ENCODE measurements around the gene ZC3H4.

ZC3H4 gene

DNA sequence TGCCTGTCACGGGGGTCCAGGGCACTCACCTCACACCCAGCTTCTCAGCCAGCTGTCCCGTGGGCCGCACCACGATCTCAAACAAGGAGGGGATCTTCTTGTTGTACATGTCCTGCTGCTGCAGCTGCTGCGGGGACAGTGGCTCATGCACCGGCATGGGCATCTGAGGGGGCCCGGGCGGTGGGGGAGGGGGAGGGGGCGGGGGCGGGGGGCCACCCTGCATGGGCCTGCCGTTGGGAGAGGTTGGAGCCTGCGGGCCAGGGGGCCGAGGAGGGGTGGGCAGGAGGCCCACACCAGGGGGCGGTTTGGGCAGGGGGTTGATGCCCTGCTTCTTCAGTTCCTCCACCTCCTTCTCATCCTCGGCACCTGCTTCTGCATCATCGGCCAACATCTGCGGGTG, 41.3 kb downstream of the ZC3H4 start:
- DNase-seq: no peak
- Histone ChIP-seq H3K27me3 (ENCODE audit: insufficient read depth, low read depth, severe bottlenecking) (no peaks in the 10 kb centered on the region), H3K4me3 (ENCODE audit: low read depth, low read length) (no peak overlapping the region), H3K36me3 (peaks cover 94% of the 10 kb centered on the region), H3K9me3 (ENCODE audit: severe bottlenecking) (no peaks in the 10 kb centered on the region), H3K27ac (no peak overlapping the region)
- TF ChIP-seq, protein P1, sequence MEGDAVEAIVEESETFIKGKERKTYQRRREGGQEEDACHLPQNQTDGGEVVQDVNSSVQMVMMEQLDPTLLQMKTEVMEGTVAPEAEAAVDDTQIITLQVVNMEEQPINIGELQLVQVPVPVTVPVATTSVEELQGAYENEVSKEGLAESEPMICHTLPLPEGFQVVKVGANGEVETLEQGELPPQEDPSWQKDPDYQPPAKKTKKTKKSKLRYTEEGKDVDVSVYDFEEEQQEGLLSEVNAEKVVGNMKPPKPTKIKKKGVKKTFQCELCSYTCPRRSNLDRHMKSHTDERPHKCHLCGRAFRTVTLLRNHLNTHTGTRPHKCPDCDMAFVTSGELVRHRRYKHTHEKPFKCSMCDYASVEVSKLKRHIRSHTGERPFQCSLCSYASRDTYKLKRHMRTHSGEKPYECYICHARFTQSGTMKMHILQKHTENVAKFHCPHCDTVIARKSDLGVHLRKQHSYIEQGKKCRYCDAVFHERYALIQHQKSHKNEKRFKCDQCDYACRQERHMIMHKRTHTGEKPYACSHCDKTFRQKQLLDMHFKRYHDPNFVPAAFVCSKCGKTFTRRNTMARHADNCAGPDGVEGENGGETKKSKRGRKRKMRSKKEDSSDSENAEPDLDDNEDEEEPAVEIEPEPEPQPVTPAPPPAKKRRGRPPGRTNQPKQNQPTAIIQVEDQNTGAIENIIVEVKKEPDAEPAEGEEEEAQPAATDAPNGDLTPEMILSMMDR (IDR thresholded peaks at IDR 0.05; ENCODE audit: low read depth, low read length): no peak

DNA sequence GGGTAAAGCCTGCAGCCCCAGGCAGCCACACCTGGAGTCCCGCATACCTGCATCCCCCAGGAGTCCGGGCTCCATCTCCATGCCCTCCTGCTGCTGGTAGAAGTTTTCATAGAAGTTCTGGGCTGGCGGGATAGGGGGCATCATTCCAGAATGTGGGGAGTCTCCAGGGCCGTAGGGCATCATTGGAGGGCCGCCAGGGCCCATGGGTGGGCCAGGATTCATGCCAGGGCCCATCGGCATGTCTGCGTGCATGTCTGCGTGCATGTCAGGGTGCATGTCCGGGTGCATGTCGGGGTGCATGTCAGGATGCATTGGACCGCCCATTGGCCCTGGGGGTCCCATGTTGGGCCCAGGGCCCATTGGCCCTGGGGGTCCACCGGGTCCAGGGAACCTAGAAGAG, 41.8 kb downstream of the ZC3H4 start:
- no peaks in the 10 kb centered on the region for H3K9me3 ChIP-seq (ENCODE audit: severe bottlenecking)
- DNase-seq: no peak
- H3K4me3 ChIP-seq (ENCODE audit: low read depth, low read length): no peak overlapping the region
- TF ChIP-seq, protein P1 (IDR thresholded peaks at IDR 0.05; ENCODE audit: low read depth, low read length): no peak
- H3K27ac ChIP-seq: no peak overlapping the region
- H3K27me3 ChIP-seq (ENCODE audit: insufficient read depth, low read depth, severe bottlenecking): no peaks in the 10 kb centered on the region
- H3K36me3 ChIP-seq: peaks cover 94% of the 10 kb centered on the region

DNA sequence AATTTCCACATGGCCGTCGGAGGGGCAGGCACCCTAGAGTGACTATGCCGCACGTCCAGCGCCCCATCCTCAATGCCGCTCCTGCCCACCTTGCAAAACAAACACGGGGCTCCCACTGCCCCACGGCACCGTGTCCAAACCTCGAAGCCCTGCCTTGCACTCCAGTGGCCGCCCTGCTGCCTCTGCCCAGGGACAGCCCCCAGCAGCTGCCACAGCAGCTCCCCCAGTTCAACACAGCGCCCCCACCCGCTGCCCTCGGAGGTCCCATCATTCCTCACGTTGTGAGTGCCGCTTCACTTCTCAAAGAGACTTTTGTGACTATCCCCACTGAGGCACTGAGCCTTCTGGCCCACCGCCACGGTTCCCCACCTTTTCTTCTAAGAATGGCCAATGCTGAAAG, 42.8 kb downstream of the ZC3H4 start:
- Histone ChIP-seq H3K27ac (no peak overlapping the region), H3K36me3 (peaks cover 92% of the 10 kb centered on the region), H3K27me3 (ENCODE audit: insufficient read depth, low read depth, severe bottlenecking) (no peaks in the 10 kb centered on the region), H3K9me3 (ENCODE audit: severe bottlenecking) (no peaks in the 10 kb centered on the region), H3K4me3 (ENCODE audit: low read depth, low read length) (no peak overlapping the region)
- DNase-seq: no peak
- TF ChIP-seq, protein P1 (IDR thresholded peaks at IDR 0.05; ENCODE audit: low read depth, low read length): no peak

DNA sequence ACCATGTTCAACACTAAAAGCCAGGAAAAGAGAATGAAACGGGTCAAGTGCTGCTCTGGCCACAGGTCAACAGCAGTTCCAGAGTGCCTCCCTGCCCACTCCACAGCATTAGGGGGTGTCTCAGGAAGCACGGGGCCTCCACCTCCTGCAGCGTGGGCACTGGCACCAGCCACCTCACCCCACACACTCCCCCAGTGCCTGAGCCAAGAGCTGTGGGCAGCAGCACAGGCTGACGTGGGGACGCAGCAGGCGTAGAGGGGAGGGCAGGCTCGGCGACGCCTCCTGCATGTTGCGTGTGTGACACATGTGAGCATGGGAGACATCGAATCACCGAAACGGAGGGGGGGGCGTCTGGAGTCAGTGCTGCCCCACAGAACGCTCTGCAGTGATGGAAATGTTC, 43.8 kb downstream of the ZC3H4 start:
- H3K4me3 ChIP-seq (ENCODE audit: low read depth, low read length): no peak overlapping the region
- H3K27me3 ChIP-seq (ENCODE audit: insufficient read depth, low read depth, severe bottlenecking): no peaks in the 10 kb centered on the region
- no peaks in the 10 kb centered on the region for H3K9me3 ChIP-seq (ENCODE audit: severe bottlenecking)
- TF ChIP-seq, protein P1 (IDR thresholded peaks at IDR 0.05; ENCODE audit: low read depth, low read length): no peak
- H3K27ac ChIP-seq: no peak overlapping the region
- no peak for DNase-seq
- peaks cover 91% of the 10 kb centered on the region for H3K36me3 ChIP-seq

DNA sequence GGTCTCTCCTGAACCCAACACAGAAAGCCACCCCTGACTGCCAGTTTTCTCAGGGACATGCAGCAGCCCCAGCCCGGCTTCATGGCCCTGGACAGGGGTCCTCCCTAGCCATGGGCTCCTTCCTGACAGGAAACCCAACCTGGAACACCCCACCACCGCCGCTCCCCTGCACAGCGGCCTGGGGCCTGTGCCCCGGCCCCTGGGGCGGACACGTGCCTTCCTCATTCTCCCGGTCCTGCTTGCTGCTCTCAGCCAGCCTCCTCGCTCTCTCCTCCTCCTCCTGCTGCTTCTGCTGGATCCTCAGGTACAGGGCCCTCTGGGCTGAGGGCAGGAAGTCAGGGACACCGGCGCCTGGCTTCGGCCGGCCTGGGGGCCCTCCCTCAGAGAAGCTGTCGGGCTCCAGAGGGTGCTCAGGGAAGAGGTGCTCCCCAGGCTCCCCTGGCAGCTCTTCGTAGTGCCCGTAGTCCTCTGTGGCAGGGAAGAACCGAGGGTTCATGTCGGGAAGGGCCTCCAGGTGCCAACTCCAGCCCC, 44.6 kb downstream of the ZC3H4 start:
- no peaks in the 10 kb centered on the region for H3K27me3 ChIP-seq (ENCODE audit: insufficient read depth, low read depth, severe bottlenecking)
- DNase-seq: no peak
- H3K36me3 ChIP-seq: peaks cover 85% of the 10 kb centered on the region
- no peak overlapping the region for H3K4me3 ChIP-seq (ENCODE audit: low read depth, low read length)
- no peaks in the 10 kb centered on the region for H3K9me3 ChIP-seq (ENCODE audit: severe bottlenecking)
- TF ChIP-seq, protein P1 (IDR thresholded peaks at IDR 0.05; ENCODE audit: low read depth, low read length): no peak
- no peak overlapping the region for H3K27ac ChIP-seq

DNA sequence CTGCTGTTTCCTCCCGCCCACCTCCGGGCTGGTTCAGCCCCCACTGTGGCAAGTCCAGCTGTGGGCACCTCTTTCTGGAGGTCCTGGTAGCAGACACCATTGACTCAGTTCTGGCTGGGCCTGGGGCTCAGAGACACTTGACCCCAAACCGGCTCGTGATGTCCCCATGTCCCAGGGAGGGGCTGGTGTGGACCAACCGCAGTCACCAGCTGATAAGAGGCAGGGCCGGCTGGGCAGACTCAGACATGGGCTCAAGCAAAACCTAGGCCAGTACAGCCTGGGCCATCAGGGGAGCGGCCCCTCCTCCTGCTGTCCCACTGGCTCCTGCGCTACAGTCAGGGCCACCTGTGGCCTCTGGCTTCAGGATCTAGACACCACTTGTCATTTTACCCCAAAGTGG, 45.3 kb downstream of the ZC3H4 start:
- TF ChIP-seq, protein P1 (IDR thresholded peaks at IDR 0.05; ENCODE audit: low read depth, low read length): no peak
- no peak for DNase-seq
- no peak overlapping the region for H3K27ac ChIP-seq
- H3K36me3 ChIP-seq: peaks cover 78% of the 10 kb centered on the region
- H3K9me3 ChIP-seq (ENCODE audit: severe bottlenecking): no peaks in the 10 kb centered on the region
- no peak overlapping the region for H3K4me3 ChIP-seq (ENCODE audit: low read depth, low read length)
- no peaks in the 10 kb centered on the region for H3K27me3 ChIP-seq (ENCODE audit: insufficient read depth, low read depth, severe bottlenecking)

All from WERI-Rb-1 (cell line).